IPS DF 4.7 (cell line): ENCODE measurements around the gene MEF2D.

Experiments
- DNase-seq: peaks from one replicate; pipeline ENCODE4 v3.0.0-alpha.2; 2013; ENCODE audit warnings: low spot score; ENCODE audit errors: extremely low read depth

Gene MEF2D

DNA sequence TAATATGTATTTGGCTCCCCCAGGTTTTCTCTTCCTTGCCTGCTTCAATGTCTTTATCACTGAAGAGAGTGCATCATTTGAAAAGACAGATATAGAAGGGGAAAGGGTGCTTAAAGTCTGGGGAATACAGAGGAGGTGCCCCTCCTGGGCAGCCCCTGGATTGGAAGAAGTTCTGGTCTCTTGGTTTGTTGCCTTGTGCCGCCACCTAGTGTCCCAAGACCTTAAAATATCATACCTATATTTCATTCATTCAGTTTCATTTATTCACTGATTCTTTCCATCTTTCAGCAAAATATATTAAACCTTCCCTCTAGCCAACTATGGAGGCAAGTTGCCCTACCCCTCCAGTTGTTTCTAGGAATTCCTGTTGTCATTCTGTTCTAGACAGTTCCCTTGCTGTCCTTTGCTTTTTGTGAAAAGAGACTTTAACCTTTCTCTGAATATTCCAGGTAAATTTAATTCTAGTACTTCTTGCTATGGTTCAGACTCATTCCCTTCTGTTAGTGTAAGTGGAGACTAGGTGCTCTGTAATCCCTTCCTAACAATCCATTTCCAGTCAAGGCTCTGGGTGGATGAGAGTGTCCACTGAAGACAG, 56.1 kb downstream of the MEF2D start:
- no peak for DNase-seq

DNA sequence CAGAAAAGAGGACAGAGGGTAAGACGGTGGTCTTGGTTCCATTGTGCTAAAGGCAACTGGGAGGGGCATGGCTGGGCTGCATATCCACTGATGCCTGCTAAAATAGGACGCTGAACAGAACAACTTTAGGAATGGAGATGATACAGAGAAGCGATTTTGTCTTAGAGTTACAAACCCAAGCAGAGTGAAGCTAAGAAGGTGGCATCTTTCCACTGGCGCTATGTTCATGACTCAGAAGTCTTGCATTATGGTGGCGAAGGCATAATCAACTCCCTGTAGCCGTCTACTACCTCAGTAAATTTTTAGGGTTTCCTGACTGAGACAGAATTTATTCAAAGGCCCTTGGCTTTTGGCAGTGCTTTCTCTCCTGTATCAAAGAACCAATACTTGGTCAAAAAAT, 57.3 kb downstream of the MEF2D start:
- DNase-seq, result no peak

DNA sequence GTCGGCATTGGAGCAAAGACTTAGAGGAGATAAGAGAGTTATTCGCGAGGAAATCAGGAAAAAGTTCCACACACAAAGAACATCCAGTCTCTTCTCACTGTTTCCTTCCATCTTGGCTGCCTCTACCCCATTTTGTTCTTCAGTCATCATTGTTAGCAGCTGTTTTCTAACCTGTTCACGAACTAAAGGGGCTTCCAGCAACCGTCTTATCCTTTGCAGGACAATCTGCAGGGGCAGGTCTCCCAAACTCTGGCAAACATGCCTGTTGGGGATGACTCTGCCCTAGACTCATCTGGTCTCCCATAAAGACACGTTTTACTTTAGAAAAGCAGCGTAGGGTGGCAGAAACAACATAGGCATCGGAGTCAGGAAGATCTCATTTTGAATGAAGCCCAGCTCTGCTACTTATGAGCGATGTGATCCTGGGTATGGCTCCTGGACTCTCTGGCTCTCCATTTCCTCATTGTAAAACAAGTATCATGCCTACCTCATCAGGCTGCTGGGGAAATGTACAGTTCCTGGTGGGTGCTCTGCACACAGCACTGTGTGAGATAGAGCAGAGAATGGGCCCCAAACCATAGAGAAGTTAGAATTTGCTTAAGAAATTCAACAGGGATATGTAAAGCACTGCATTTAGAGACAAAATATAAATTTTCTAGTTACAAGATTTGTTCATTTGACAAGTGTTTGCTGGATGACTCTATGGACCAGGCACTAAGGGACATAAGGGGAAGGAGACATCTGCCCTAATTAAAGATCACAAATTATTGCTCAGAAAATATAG, 59.7 kb downstream of the MEF2D start:
- no peak for DNase-seq

DNA sequence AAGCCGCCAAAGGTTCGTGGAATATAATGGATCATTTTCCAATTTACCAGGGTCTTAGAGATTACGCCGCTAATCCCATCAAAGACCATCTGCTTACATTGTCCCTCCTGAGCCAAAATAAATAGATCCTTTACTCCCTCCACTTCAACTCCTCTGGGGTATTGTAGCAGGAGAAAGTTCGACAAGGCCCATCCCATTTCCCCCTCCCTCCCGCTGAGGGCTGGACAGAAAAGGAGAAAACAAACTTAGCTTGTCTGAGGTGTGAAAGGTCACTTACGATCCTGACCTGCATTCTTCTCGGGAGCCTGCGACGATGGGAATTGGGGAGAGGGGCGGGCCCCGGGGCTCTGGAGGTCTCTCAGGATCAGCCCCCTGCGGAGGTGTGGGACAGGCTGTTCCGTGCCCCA, 60.8 kb downstream of the MEF2D start:
- DNase-seq, result no peak

DNA sequence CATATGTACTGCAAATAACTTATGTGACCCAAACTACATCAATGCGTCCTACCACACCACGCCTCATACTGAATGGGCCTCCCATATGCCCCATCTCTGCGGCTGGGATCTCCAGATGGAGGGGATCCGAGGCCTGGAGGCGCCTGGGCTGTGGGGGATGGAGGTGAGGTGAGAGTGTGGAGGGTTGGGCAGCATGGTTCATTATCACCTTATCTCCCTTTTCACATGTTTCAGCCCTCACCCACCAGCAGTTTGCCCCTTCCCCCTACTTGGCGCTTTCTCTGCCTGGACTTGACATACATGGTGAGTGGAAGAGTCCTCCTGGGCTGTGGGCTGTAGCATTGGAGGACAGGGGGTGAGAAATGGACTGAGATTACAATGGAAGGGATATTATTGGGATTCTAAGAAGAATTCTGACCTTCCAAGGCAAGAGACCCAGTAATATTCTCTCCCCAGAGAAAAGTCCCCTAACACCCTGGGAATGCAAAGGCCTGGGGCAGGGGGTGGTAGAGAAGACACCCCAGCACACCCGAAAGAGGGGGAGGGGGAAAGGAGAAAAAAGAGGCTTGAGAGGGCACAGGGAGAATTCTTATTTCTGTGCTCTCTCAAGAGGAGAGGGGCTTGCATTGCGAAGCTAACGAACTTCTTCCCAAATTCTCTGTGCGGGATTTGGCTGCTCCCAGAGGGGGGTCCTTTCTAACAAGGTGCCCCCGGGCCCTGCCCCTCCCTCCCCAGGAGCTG, 61.4 kb downstream of the MEF2D start:
- no peak for DNase-seq

DNA sequence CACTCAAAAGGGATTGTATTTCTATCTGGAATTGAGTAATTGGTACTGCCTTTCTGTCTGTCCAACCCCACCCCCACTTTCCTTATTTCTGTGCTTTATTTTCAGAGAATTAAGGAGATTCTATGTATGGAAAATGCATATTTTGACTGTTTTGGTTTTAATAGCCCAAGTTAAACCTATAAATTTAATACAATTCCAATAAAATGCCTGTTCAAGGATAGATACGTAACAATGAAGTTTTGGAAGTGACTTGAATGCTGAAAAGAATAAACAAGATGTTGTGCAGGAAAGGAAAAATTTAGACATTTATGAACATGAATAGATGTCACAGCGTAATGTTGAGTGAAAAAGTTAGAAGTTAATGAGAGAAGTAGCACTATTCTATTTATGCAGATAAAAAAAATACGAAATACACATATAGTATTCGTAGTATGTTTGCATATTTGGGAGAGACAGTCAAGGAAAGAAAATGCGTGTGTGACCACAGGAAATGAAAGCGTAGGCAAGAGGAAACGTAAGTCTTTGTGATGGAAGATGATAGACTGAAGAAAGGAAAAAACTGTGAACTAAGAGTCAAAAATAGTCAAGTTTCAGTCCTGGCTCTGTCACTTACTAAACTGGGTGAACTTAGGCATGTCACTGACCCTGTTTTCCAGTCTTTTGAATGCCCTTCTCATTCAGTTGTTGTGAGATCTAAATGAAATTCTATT, 62.1 kb downstream of the MEF2D start:
- DNase-seq, result no peak

DNA sequence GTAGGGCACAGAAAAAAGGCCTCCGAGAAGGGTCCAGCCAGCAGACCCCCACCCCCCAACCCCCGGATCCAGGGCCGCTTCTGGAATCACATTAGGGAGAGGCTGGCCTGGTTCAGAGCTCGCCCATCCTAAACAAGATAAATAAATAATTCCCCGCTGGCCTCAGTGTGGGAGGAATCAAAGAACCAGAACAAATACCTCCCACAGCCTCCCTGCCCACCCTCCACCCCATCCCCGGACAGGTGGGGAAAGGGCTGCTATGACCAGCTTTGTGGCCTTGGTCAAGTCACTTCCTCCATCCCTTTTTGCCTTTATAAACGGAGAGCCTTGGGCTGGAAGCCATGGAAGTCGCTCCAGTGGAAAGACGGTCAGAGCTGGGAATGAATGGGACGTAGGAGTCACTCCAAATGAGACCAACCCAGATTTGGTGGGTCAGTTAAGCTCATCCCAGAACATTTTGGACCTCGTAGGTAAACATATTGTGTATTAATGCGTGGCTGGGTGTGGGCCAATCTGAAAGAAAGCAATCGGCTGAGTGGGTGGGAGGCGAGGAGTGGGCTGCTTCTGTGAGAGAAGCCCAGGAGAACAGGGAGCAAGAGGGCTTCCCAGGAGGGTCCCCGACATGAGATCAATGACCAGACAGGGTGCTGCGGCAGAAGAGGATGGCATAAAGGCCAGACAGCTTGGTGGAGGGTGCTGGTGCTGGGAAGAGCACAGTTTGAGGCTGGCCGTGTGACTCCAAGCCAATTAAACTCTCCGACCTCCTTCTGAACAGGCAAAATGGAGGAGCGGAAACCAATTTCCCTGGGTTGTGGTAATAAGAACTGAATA, 63.3 kb downstream of the MEF2D start:
- no peak for DNase-seq

DNA sequence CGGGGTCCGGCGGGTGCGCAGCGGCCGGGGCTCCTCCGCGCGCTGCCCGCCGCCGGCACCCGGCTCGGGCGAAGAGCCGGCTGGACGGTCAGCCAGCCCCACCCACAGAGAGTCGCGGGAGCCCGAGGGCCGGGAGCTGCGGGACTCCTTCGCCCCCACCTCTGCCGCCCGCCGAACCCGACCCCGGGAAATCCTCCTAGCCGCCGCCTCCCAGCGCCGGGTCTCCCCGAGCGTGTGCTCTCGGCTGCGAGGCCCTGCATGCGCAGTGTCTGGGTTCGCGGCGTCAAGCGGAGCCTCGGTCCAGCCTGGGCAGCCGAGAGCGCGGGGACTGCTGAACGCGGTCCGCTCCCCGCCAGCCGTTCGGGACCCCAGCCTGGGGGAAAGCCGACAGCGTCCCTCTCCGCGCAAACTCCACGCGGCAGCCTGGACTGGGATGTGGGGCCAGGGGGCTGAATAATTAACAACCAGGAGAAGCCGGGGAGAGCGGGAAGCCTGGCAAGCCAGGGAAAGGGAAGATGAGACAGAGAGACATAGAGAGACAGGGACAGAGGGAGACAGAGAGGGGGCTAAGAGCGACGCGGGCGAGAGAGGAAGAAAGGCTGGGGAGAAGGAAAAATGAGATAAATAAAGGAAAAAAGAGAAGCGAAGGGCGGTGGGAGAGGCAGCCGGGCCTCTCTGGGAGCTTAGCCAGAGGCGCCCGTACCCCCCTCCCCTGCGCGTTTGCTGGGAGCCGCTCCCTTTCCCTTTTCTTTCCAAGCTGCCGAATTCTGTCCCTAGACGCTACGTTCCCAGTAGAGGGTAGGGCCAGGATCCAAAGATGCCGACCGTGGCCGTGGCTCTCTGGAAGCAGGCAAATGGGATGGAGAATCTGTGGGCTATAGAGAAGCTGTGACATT, 64.2 kb downstream of the MEF2D start:
- no peak for DNase-seq

DNA sequence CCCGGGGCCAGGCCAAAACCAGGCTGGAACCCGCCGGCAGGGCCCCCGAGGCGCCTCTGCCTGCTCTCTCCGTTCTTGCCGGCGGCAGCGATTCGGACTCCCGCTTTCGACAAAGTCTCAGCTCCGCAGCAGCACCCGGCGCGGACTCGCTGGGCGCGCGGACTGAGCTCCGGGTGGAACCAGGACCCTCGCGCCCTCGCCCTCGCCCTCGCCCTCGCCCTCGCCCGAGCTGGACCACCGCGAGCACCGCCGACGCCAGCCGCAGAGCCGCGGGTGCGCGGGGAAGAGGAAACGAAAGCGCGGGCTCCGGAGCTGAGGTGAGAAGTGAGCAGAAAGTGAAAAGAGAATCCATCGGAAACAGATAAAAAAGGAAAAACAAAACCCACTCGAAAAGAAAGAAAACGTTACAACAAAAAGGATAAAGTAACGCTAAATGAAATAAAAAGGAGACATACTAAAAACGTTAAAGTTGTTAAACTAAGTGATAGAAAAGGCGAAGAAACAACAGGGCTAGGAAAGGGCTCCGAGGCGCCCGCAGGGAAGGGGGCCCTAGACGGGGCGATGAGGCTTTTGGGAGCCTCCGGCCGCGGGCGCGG, 64.9 kb downstream of the MEF2D start:
- no peak for DNase-seq

DNA sequence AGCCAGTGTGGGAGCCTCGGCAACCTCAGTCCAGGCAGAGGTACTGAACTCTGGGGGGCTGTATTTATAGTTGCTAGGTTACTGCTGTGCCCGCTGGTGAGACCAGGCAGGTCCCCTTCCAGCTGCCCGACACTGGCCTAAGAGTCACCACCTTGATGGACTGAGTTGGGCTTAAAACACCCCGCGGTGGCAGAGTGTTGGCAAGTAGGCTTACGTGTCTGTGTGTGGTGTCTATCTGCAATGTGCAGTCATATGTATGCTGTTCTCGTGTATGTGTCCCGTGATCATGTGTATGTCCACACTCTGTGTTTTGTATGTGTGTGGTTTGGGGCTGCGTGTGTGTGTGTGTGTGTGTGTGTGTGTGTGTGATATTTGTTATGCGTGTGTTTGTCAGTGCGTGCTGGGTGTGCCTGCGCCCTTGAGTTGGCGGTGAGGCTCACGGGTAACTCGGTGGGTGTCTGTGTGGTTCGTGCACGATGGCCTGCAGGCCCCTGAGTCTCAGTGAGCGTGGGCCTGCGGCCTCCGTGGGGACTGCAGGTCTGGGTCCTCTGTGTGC, 65.5 kb downstream of the MEF2D start:
- no peak for DNase-seq

DNA sequence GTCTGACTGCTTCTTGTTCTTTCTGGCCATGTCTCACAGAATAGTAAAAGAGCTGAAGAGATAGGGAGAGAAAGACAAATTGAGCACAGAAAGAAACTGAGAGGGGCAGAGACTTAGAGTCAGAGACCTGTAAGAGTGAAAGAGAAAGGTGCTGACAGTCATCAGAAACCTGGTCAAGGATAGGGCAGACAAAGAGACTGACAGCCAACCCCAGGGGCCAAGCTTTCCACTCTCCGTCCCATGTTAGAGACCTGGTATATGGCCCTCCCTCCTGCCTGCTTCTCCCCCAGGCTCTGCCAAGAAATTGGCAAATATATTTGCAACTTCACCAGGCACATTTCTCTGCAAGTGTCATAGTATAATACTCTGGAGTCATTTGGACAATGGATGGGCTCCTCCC, 67.0 kb downstream of the MEF2D start:
- no peak for DNase-seq

DNA sequence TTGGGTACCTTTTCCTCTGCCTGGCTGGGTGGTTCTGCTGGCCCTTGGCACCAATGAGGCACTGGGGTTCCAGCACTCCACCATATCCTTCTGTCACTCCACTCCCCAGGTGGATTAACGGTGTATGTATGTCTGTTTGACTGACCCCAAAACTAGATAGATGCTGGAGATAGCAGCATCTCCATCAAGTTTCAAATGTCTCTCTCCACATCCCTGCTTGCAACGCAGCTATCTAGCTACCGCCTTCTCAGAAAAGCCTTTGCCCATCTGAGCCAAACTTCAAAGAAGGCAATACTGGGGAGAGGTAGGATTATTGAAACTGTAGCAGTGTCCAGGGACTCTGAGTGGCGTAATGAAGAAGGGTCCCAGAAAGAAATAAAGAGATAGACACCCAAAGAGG, 67.5 kb downstream of the MEF2D start:
- DNase-seq, result no peak

DNA sequence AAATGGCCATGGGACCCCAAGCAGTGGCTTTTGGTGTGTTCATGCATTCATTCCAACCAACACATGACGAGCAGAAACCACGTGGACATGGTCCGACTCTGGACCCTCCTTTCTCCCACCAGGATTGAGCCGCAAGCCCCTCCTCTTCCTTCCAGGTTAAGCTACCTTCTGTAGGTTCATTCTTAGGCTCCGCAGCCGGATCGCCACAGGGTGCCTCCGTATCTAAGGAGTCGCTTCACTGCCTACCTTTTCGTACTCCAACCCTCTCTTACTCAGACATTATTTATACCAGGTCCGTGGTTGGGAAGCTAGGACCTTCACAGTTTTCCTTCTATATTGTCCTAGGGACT, 67.9 kb downstream of the MEF2D start:
- no peak for DNase-seq

DNA sequence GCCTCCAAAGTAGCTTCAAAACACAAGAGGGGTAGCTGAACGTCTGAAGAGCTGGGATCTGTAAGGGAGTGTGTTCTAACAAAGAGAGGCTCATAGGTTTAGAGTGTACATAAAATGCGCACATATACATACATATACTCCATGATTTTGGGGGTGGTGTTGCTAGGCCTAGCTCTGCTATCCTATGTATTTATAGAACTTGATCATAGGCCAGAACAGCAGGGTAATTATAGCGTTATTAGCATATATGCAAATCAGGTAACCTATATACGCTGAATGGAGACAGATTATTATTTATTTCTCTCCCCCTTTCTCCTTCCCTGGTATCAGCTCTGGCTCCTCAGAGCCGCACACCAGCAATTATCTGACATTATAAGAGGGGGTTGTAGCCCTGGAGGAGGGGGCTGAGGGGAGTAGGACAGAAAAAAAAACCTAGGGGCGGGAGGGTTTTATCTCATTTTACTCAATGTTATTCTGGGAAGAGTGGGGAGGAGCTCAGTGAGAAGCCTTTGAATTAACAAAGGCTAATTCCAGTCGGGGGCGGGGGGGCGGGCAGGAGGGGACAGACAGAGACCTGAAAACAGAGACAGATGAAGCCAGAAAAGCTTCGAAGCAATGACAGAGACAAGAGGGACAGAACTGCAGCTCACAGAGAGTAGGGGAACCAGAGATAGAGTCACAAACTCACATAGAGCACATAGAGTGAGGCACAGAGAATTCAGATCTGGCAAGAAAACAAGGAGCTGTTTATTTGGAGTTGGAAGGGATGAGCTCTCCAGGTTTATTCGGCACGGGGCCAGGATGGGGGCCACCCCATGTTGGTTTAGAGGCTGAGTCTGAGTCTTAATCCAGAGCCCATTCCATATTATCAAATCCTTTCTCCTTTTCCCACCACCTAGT, 68.6 kb downstream of the MEF2D start:
- no peak for DNase-seq

DNA sequence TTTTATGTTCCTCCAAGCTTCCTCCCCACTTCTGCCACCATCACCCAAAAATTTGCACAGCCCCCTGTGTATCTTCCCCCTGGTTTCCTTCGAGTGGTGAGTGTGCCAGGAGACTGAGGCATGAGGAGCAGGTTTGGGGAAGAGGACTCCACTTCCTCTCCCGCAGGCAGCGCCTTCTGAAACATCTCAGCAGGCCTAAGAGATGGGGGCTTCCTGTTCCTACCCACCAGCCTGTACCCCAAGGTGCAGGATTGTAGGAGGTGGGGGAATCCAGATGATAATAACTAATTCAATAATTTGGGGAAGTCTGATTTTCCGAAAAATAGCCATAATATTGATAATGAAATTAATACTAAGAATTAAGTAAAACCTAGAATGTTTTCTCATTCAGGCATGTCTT, 69.2 kb downstream of the MEF2D start:
- DNase-seq, result no peak

DNA sequence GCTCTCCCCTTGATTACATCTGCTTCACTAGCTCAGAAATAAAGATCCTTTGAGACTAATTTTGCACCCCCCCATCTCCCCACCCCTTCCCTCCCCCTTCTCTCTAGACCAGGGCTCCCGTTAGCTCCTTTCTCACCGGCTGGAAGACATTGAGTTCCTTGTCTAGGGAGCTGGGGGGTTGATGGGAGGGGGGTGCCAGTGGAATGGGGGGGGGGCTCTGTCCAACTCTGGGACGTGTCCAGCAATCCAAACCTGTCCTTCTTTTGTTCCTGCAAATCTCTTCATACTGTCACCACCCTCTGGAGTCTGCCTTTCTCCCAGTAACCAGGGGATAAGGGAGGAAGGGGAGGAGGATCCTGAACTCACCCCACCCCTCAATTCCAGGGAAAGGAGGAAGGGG, 69.7 kb downstream of the MEF2D start:
- DNase-seq, result no peak

DNA sequence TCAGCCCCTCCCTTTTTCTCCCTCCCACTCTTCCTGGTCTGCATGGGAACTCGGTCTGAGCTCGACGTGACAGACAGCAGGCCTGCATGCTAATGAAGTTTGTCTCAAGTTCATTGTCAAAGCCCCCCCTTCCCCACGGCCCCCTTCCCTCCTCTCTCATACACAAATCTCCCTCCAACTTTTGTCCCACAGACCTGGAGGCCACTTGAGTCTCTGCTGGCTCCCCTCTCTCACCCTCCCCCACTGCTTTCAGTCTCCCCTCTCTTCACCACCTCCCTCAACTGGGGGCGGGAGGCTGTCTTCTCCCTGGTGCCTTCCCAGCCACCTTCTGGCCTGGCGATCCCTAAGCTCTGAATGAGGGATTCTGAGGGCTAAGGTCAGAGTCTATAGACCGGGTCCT, 70.3 kb downstream of the MEF2D start:
- no peak for DNase-seq

DNA sequence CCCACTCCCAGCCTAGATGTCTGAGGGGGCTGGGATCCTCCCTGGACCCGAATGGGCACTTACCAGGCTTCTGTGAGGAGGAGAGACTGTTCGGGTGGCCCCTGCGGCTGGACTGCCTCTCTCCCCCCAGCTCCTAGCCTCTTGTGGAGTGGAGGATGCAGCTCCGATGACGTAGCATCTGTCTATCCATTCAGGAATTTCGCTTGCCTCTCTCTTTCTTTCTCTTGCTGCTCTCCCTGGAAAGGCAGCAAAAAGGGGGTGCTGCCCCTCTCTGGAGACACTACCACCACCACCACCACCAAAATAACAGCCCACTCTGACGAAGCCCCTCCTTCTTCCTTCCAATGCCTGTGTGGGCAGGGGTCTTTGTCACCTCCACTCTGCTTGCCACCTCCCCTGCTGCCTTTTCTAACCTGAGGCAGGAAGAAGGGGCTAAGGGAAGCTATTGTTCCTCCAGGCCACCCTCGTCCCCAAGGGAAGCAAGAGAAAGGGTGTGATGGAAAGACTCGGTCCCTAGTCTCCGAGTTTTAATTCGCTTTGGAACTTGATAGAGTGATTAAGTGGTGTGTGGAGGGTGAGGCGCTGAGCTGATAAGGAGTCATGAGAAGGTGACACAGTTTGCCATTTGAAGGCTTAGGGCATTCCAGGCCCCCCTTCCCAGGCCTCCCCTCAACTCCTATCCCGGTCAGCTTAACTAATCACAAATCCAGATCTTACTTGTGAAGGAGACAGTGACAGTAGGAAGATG, 71.1 kb downstream of the MEF2D start:
- DNase-seq, result no peak
